ENCODE measurements around the gene PTS.

DNA sequence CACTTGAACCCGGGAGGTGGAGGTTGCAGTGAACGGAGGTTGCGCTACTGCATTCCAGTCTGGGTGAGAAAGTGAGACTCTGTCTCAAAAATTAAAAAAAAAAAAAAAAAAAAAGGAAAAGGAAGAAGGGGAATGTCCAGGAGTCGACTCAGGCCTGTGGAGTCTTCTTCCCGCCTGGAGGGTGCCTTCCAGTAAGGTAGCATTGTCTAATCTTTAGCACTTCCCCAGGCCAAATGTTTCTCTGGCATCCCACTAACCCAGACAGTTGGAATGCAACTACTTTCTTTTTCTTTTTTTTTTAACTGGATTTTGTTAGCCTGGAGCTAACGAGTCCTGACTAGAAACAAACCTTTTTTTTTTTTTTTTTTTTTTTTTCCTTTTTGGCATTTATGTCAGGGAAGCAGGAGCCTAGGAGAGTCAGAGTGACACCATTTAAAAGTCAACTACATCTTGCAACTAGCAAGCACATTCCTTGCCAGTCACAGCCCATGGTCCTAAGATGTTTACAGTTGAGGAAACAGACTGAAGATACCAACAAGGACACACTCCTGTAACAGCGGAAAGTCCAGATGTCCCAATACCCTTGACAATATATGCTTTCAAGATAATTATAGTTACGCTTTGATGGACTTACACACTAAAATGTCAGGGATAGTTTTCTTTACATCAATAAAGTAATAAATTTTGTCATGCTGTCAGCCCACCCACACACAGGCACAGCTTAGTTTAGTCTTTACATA, 23.8 kb downstream of the PTS start:
- TF ChIP-seq CTCF (IDR thresholded peaks at IDR 0.05 in 4 of 5, conservative IDR thresholded peaks at IDR 0.05 in 1 of 5) (no peak), POLR2A (IDR thresholded peaks at IDR 0.05) (no peak)
